ENCODE data around the gene EMC6.
A peak's percentile ranks its signal among the peaks of the same experiment; 100 is the strongest.

Gene EMC6

GRCh38 chr17:3668279-3669084 is at the start of gene EMC6, which contains the start of gene TAX1BP3:
EMC6 (plus strand) TSS chr17:3668812; CDS start chr17:3669147, 335 bp downstream.
TAX1BP3 (minus strand) TSS chr17:3668578; CDS start chr17:3668526, 52 bp downstream.
- peak; percentile 92 for DNase-seq

GRCh38 chr17:3621146-3621720 is 47.4 kb upstream of the EMC6 start:
- no peak for DNase-seq

GRCh38 chr17:3622977-3623594 is 45.5 kb upstream of the EMC6 start:
- DNase-seq = no peak

- DNase-seq = peak; percentile 56
Measured at GRCh38 chr17:3626831-3627768, 41.5 kb upstream of the EMC6 start.

GRCh38 chr17:3627769-3628167 is 40.8 kb upstream of the EMC6 start:
- DNase-seq = no peak

GRCh38 chr17:3630781-3631180 is 37.8 kb upstream of the EMC6 start:
- DNase-seq = no peak

- no peak for DNase-seq
Measured at GRCh38 chr17:3632287-3632686, 36.3 kb upstream of the EMC6 start.

GRCh38 chr17:3635474-3636153 is 33.0 kb upstream of the EMC6 start:
- DNase-seq = no peak

GRCh38 chr17:3636154-3636907 is 32.3 kb upstream of the EMC6 start, which contains the start of the genes CTNS and SHPK:
CTNS (plus strand) TSS chr17:3636760; CDS start chr17:3640207, 3,447 bp downstream.
SHPK (minus strand) TSS chr17:3636250; CDS start chr17:3636219, 31 bp downstream.
- peak; percentile 95 for DNase-seq

GRCh38 chr17:3636908-3637373 is 31.7 kb upstream of the EMC6 start:
- DNase-seq = no peak

GRCh38 chr17:3639981-3640596 is 28.5 kb upstream of the EMC6 start:
- no peak for DNase-seq

GRCh38 chr17:3641014-3641413 is 27.6 kb upstream of the EMC6 start:
- DNase-seq = no peak

- DNase-seq = no peak
Measured at GRCh38 chr17:3641717-3642486, 26.7 kb upstream of the EMC6 start.

GRCh38 chr17:3643889-3644349 is 24.7 kb upstream of the EMC6 start:
- DNase-seq = no peak

GRCh38 chr17:3645310-3645709 is 23.3 kb upstream of the EMC6 start:
- DNase-seq = no peak

GRCh38 chr17:3647251-3647650 is 21.4 kb upstream of the EMC6 start:
- no peak for DNase-seq

GRCh38 chr17:3647769-3648555 is 20.6 kb upstream of the EMC6 start:
- DNase-seq = peak; percentile 20

- DNase-seq = no peak
Measured at GRCh38 chr17:3655766-3656165, 12.8 kb upstream of the EMC6 start.

GRCh38 chr17:3656353-3656752 is 12.3 kb upstream of the EMC6 start:
- no peak for DNase-seq
